H1 (cell line): Measurements from ENCODE around the gene TP53RK. TPM values are rescaled to one million over a fixed set of nuclear protein-coding genes. Genes with fewer than 3 reads are reported as not detected.
A peak's percentile ranks its signal among the peaks of the same experiment; 100 is the strongest.

Source experiments
- ASH2L ChIP-seq: fragments of 200-600, 300-600 bp; sonication (generic); IDR thresholded peaks from one replicate; pipeline ENCODE4 v1.7.1; 2017; ENCODE audit warnings: low read length
- BRCA1 ChIP-seq: IDR thresholded peaks from 2 replicates; pipeline ENCODE4 v1.6.1; 2012; ENCODE audit warnings: low read depth, low read length, improper control_type of control experiment
- CHD2 ChIP-seq: IDR thresholded peaks from 2 replicates; pipeline ENCODE4 v1.6.1; 2012; ENCODE audit warnings: low read length, improper control_type of control experiment
- GTF2F1 ChIP-seq: IDR thresholded peaks from 2 replicates; pipeline ENCODE4 v1.6.1; 2012; ENCODE audit warnings: low read depth, low read length, improper control_type of control experiment, borderline replicate concordance
- POLR2AphosphoS5 ChIP-seq: IDR thresholded peaks from 2 replicates; pipeline ENCODE4 v1.6.1; 2011; ENCODE audit warnings: low read depth, low read length
- RXRA ChIP-seq: IDR thresholded peaks from 2 replicates; pipeline ENCODE4 v1.6.1; 2011; ENCODE audit warnings: low read depth, mild to moderate bottlenecking, low read length, moderate library complexity; ENCODE audit not compliant: insufficient read depth
- SAP30 ChIP-seq: fragments of 300-600 bp; sonication (generic); IDR thresholded peaks from 2 replicates; pipeline ENCODE4 v1.7.1; 2012; ENCODE audit warnings: low read length, moderate library complexity, mild to moderate bottlenecking, inconsistent platforms; ENCODE audit not compliant: insufficient read depth, insufficient replicate concordance
- SIN3A ChIP-seq, 2 experiments: IDR thresholded peaks in 1 of 2; conservative IDR thresholded peaks in 1 of 2; 2 replicates each; pipeline ENCODE4 v1.6.1; 2011 to 2012; ENCODE audit warnings: low read length in 2 of 2, improper control_type of control experiment in 1 of 2, low read depth in 1 of 2, mild to moderate bottlenecking in 1 of 2
- TAF1 ChIP-seq: IDR thresholded peaks from 2 replicates; pipeline ENCODE4 v1.6.1; 2011; ENCODE audit warnings: mild to moderate bottlenecking, low read depth, low read length
- TAF7 ChIP-seq: optimal IDR thresholded peaks from 2 replicates; pipeline ENCODE3; 2011; ENCODE audit warnings: low read depth, mild to moderate bottlenecking, inconsistent platforms, low read length, moderate library complexity, borderline replicate concordance
- USF2 ChIP-seq: IDR thresholded peaks from 2 replicates; pipeline ENCODE4 v1.6.1; 2011; ENCODE audit warnings: low read length, improper control_type of control experiment
- ZNF274 ChIP-seq: IDR thresholded peaks from 2 replicates; pipeline ENCODE4 v1.7.0; 2012; ENCODE audit warnings: low read length, borderline replicate concordance; ENCODE audit errors: extremely low read depth
- polyA plus RNA-seq, 7 experiments: library from polyadenylated mRNA; depleted of rRNA in 3 of 7; stranded (reverse) in 5 of 7; unstranded in 2 of 7; fragments of >200 nt in 5 of 7; fragments of 200-250 nt in 2 of 7; gene quantifications; 1 replicate in 5 of 7; 2 replicates in 1 of 7; 4 replicates in 1 of 7; pipeline versions ENCODE4 v1.2.1 to v1.2.3, GENCODE V29; 2011 to 2013; ENCODE audit warnings: missing spikeins in 2 of 7, mixed read lengths in 2 of 7
- total RNA-seq: library from RNA; stranded (reverse); fragmentation: NEBNext Ultra II Directional; extraction: Animal tissue kit (Norgen Biotek cat#: 25700); gene quantifications from 2 replicates; pipeline ENCODE4 v1.2.1, GENCODE V29; 2021
- TF ChIP-seq, protein P1 (sequence below): IDR thresholded peaks from 2 replicates; pipeline ENCODE4 v1.6.1; 2011; ENCODE audit warnings: low read depth, mild to moderate bottlenecking, low read length; ENCODE audit not compliant: insufficient read depth

The TP53RK gene
- total and polyA plus RNA-seq, 2 of the 8 experiments (the other 6 are each of a cell fraction or from before 2014, with no cell fraction given) = 8.5 to 16.3 TPM

- TF ChIP-seq SIN3A (conservative IDR thresholded peaks at IDR 0.05 in 1 of 2, IDR thresholded peaks at IDR 0.05 in 1 of 2; ENCODE audit: low read depth in 1 of 2, low read length in 2 of 2) = 0 out of 4 replicates have a peak, but pooled peaks of 1 of the 2 experiments have one; percentile 37
- TF ChIP-seq TAF1 = 0 out of 2 replicates have a peak, but pooled peaks have one; percentile 64
- TF ChIP-seq SAP30 = peak; percentile 33
- peak; percentile 87 for TF ChIP-seq BRCA1
- peak; percentile 75 for TF ChIP-seq USF2
- peak; percentile 85 for TF ChIP-seq POLR2AphosphoS5
- peak; percentile 95 for TF ChIP-seq CHD2
- TF ChIP-seq, protein P1, sequence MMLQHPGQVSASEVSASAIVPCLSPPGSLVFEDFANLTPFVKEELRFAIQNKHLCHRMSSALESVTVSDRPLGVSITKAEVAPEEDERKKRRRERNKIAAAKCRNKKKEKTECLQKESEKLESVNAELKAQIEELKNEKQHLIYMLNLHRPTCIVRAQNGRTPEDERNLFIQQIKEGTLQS = 0 out of 2 replicates have a peak, but pooled peaks have one; percentile 27
- no peak for TF ChIP-seq RXRA
- peak; percentile 49 for TF ChIP-seq TAF7
- 0 out of 2 replicates have a peak, but pooled peaks have one; percentile 18 for TF ChIP-seq GTF2F1
- TF ChIP-seq ASH2L = peak; percentile 67
- TF ChIP-seq ZNF274 = no peak
Measured at GRCh38 chr20:46683939-46684750, 5.1 kb downstream of the TP53RK start (continued).
